Measurements from ENCODE around the gene ZNF224.
A peak's percentile ranks its signal among the peaks of the same experiment; 100 is the strongest.
"Not testable (repeated sequence)": the region's sequence is repeated elsewhere in the genome, so short reads cannot be mapped to it uniquely, and the experiment has no call there.

The ZNF224 gene

GRCh38 chr19:44093931-44094765, at the start of gene ZNF224:
TSS of gene ZNF224 (plus strand) at chr19:44094361. CDS start at chr19:44097874, 3,513 bp downstream.
- DNase-seq (ENCODE audit: low read depth), result peak; percentile 52

GRCh38 chr19:44050740-44051649, 43.2 kb upstream of the ZNF224 start:
- DNase-seq (ENCODE audit: low read depth), result no peak

- DNase-seq (ENCODE audit: low read depth), result peak; percentile 29
Measured at GRCh38 chr19:44051650-44052402, 42.3 kb upstream of the ZNF224 start, which contains the start of gene ZNF223. TSS of gene ZNF223 (plus strand) at chr19:44052036. CDS start at chr19:44055177, 3,141 bp downstream.

GRCh38 chr19:44055870-44056269, 38.3 kb upstream of the ZNF224 start:
- no peak for DNase-seq (ENCODE audit: low read depth)

GRCh38 chr19:44059229-44059628, 34.9 kb upstream of the ZNF224 start:
- DNase-seq (ENCODE audit: low read depth), result no peak

GRCh38 chr19:44061038-44061437, 33.1 kb upstream of the ZNF224 start:
- DNase-seq (ENCODE audit: low read depth), result no peak

GRCh38 chr19:44066305-44066704, 27.9 kb upstream of the ZNF224 start:
- DNase-seq (ENCODE audit: low read depth), result no peak

GRCh38 chr19:44069415-44069814, 24.7 kb upstream of the ZNF224 start:
- no peak for DNase-seq (ENCODE audit: low read depth)

- DNase-seq (ENCODE audit: low read depth), result peak; percentile 63
Measured at GRCh38 chr19:44071824-44072542, 22.2 kb upstream of the ZNF224 start, which contains the start of gene ZNF284. TSS of gene ZNF284 (plus strand) at chr19:44072159. CDS start at chr19:44076390, 4,231 bp downstream.

GRCh38 chr19:44072543-44073401, 21.4 kb upstream of the ZNF224 start:
- DNase-seq (ENCODE audit: low read depth), result no peak

- no peak for DNase-seq (ENCODE audit: low read depth)
Measured at GRCh38 chr19:44076325-44076724, 17.8 kb upstream of the ZNF224 start.

- DNase-seq (ENCODE audit: low read depth), result no peak
Measured at GRCh38 chr19:44092108-44092507, 2.1 kb upstream of the ZNF224 start.

- DNase-seq (ENCODE audit: low read depth), result no peak
Measured at GRCh38 chr19:44107751-44108150, 13.6 kb downstream of the ZNF224 start.

GRCh38 chr19:44109458-44109857, 15.3 kb downstream of the ZNF224 start:
- no peak for DNase-seq (ENCODE audit: low read depth)

GRCh38 chr19:44111910-44112463, 17.8 kb downstream of the ZNF224 start:
- DNase-seq (ENCODE audit: low read depth), result no peak

GRCh38 chr19:44112802-44113137, 18.6 kb downstream of the ZNF224 start:
- no peak for DNase-seq (ENCODE audit: low read depth)

GRCh38 chr19:44113138-44113783, 19.1 kb downstream of the ZNF224 start, which contains the start of gene ZNF225:
TSS of gene ZNF225 (plus strand) at chr19:44113399. CDS start at chr19:44115828, 2,429 bp downstream.
- DNase-seq (ENCODE audit: low read depth), result peak; percentile 64

- DNase-seq (ENCODE audit: low read depth), result no peak
Measured at GRCh38 chr19:44113784-44114390, 19.7 kb downstream of the ZNF224 start.

- not testable (repeated sequence) for DNase-seq (ENCODE audit: low read depth)
Measured at GRCh38 chr19:44121162-44121561, 27.0 kb downstream of the ZNF224 start.
